Tibial nerve (tissue), 4 donors: Measurements from ENCODE around the gene FARP1. TPM values are rescaled to one million over a fixed set of nuclear protein-coding genes. Genes with fewer than 3 reads are reported as not detected.

Experiments
- DNase-seq, 2 donors: peaks; one replicate each; pipeline ENCODE4 v3.0.0-alpha.2; 2019; ENCODE audit warnings: low spot score in 2 of 2
- H3K27ac ChIP-seq, 4 donors: fragments of 200-600 bp; sonication (generic) in 3 of 4; one replicate each; pipeline ENCODE4 v1.5.1; 2017 to 2019; ENCODE audit warnings: mild to moderate bottlenecking in 1 of 4
- H3K27me3 ChIP-seq, 2 donors: fragments of 200-600 bp; sonication (generic) in 1 of 2; one replicate each; pipeline versions ENCODE4 v1.5.1 to v1.6.0; 2017 to 2019
- H3K36me3 ChIP-seq, 3 donors: fragments of 200-600 bp; sonication (generic); one replicate each; pipeline ENCODE4 v1.5.1; 2018 to 2019
- H3K4me1 ChIP-seq, 4 donors: fragments of 200-600 bp; sonication (generic) in 3 of 4; one replicate each; pipeline ENCODE4 v1.5.1; 2017 to 2019
- H3K4me3 ChIP-seq, 4 donors: fragments of 200-600 bp; sonication (generic) in 3 of 4; one replicate each; pipeline ENCODE4 v1.5.1; 2017 to 2019; ENCODE audit warnings: mild to moderate bottlenecking in 1 of 4, moderate library complexity in 1 of 4
- H3K9me3 ChIP-seq, 4 donors: fragments of 200-600 bp; sonication (generic) in 3 of 4; one replicate each; pipeline ENCODE4 v1.5.1; 2017 to 2019
- EP300 ChIP-seq, 2 donors: sonication (generic); formaldehyde crosslinking; IDR thresholded peaks; one replicate each; pipeline ENCODE4 v1.6.1; 2017; ENCODE audit warnings: antibody characterized with exemption in 2 of 2, mild to moderate bottlenecking in 1 of 2
- POLR2A ChIP-seq, 2 donors: fragments of 450-650 bp; IDR thresholded peaks; one replicate each; pipeline ENCODE4 v1.6.1; 2017; ENCODE audit warnings: antibody characterized with exemption in 2 of 2, mild to moderate bottlenecking in 2 of 2, moderate library complexity in 2 of 2
- WGBS, 2 donors: methylation state at CpG; one replicate each; pipeline ENCODE4 v1.1.5; 2018; 5-methylcytosine and 5-hydroxymethylcytosine counted together
- total RNA-seq, 4 donors: library from RNA; depleted of rRNA; stranded (reverse); fragments of >200 nt; gene quantifications; one replicate each; pipeline ENCODE4 v1.1.0, GENCODE V29; 2016
- TF ChIP-seq, protein P1 (sequence below), 5 experiments: fragments of 200-600 bp in 3 of 5; fragments of 450-650 bp in 2 of 5; sonication (generic) in 3 of 5; IDR thresholded peaks; one replicate each; pipeline ENCODE4 v1.5.1; 2016 to 2019; ENCODE audit warnings: antibody characterized with exemption in 5 of 5, mild to moderate bottlenecking in 3 of 5, moderate library complexity in 2 of 5

The FARP1 gene
- total RNA-seq, 4 donors from 2014 or later: 21.4 to 28.5 (median 24.9) TPM

DNA sequence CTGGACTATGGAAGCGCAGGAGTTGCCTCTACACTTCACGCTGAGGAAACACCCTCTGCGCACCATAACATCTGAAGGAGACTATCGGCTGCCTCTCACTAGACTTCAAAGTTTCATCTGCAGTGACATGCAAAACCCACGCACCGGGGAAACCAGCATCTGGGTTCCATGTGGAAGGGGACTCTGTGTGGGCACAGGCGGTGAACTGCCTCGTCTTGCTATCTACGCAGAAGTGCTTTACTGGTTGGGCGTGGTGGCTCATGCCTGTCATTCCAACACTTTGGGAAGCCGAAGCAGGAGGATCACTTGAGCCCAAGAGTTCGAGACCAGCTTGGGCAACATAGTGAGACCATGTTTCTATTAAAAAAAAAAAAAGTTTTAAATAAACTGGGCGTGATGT, 317.6 kb downstream of the FARP1 start:
- TF ChIP-seq EP300 (IDR thresholded peaks at IDR 0.05) (no peak), POLR2A (IDR thresholded peaks at IDR 0.05) (no peak)
- TF ChIP-seq, protein P1, sequence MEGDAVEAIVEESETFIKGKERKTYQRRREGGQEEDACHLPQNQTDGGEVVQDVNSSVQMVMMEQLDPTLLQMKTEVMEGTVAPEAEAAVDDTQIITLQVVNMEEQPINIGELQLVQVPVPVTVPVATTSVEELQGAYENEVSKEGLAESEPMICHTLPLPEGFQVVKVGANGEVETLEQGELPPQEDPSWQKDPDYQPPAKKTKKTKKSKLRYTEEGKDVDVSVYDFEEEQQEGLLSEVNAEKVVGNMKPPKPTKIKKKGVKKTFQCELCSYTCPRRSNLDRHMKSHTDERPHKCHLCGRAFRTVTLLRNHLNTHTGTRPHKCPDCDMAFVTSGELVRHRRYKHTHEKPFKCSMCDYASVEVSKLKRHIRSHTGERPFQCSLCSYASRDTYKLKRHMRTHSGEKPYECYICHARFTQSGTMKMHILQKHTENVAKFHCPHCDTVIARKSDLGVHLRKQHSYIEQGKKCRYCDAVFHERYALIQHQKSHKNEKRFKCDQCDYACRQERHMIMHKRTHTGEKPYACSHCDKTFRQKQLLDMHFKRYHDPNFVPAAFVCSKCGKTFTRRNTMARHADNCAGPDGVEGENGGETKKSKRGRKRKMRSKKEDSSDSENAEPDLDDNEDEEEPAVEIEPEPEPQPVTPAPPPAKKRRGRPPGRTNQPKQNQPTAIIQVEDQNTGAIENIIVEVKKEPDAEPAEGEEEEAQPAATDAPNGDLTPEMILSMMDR (IDR thresholded peaks at IDR 0.05): no peak
- Histone ChIP-seq H3K27ac (no peak overlapping the region), H3K4me1 (peaks cover 0 to 13% (median 0%) of the 10 kb centered on the region in 4 donors), H3K4me3 (no peak overlapping the region), H3K36me3 (peaks cover 0 to 71% (median 6%) of the 10 kb centered on the region in 3 donors), H3K27me3 (no peaks in the 10 kb centered on the region), H3K9me3 (no peaks in the 10 kb centered on the region)
- no peak for DNase-seq
- WGBS, 2 donors: 87 to 88% methylated on average over 13 of the region's 13 CpGs

DNA sequence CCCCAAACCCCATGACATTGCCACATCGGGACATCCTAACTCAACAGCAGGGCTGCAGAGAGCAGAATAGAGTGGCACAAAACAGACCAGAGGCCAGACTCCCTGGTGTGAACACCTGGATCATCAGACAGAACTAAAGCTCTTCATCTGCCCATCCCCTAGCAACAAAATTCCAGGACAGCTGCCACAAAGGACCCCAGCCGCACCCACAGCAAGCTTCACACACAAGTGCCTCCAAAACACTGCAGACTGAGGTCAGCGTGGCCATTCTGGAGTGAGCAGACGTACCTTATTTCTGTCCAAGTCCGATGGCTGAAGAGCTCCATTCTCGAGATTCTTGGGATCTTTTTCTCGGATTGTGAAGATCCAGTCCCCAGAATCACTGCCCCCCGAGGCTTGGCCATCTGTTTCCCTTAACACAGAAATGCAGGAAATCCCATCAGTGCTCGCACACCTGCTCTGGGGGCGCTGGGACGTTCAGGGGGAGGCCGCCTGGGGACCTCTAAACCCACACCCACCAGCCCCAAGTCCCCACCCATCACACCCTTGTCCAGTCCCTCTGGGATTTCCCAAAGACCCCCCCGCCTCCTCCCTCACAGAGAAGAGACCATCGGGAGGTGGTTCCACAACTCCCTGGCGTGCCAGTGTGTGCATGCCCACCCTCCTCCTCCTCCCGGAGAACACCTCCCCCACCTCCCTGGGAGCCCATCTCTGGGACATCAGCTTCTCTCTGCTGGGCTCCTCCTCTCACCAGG, 318.8 kb downstream of the FARP1 start:
- H3K27me3 ChIP-seq: no peaks in the 10 kb centered on the region
- H3K27ac ChIP-seq: no peak overlapping the region
- no peak for DNase-seq
- TF ChIP-seq, protein P1 (IDR thresholded peaks at IDR 0.05): no peak
- TF ChIP-seq EP300 (IDR thresholded peaks at IDR 0.05) (no peak), POLR2A (IDR thresholded peaks at IDR 0.05) (no peak)
- WGBS, 2 donors: 86 to 88% methylated on average over 16 of the region's 16 CpGs
- peaks cover 0 to 10% (median 0%) of the 10 kb centered on the region in 4 donors for H3K4me1 ChIP-seq
- no peaks in the 10 kb centered on the region for H3K9me3 ChIP-seq
- H3K36me3 ChIP-seq: peaks cover 0 to 73% (median 6%) of the 10 kb centered on the region in 3 donors
- H3K4me3 ChIP-seq: no peak overlapping the region

DNA sequence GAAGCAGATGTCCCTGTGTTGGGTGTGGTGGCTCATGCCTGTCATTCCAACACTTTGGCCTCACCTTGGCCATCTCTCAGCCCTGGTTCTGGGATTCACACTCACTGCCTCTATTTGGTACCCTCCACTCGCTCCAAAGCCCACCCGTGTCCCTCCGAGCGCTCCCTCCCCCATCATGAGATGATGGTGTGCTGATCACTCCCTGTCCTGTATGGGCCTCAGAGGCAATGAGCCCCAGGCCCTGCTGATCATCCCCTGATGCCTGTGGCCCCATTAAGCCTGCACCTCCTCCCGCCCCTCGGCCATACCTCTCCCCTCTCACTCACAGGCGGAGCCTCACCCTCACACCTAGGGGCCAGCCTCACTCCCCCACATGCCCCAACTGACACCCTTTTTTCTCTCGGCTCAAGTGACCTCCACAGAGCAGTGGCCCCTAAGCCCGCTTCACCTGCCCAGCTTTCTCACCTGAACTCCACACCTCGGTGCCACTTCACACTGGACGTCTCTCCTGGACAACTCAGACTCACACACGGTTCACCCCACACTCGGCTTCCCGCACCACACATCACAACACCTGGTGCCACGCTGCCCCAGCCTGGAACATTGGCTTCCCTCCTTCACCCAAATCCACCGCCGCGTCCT, 319.5 kb downstream of the FARP1 start:
- H3K36me3 ChIP-seq: peaks cover 0 to 67% (median 6%) of the 10 kb centered on the region in 3 donors

DNA sequence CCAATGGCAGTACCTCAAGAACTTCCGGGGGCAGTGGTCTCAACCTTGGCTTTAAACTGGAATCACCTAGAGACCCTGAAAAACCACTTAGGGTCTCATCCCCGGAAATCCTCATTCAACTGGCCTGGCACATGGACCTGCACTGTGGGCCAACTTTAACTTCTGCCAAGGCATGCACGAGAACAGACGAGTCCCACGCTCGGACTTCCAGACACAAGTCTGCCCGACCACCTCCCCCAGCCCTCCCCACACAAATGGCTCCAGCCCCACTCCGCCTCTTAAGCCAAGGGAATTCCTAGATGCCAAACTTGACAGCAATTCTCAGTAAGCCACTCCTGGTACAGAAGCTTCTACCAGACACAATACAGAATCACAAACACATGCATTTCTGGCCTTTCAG, 320.1 kb downstream of the FARP1 start:
- Histone ChIP-seq H3K27ac (no peak overlapping the region), H3K36me3 (peaks cover 0 to 62% (median 6%) of the 10 kb centered on the region in 3 donors), H3K9me3 (no peaks in the 10 kb centered on the region), H3K4me1 (peaks cover 0 to 6% (median 0%) of the 10 kb centered on the region in 4 donors), H3K27me3 (no peaks in the 10 kb centered on the region), H3K4me3 (no peak overlapping the region)
- 66 to 83% methylated on average over 8 of the region's 8 CpGs for WGBS, 2 donors
- no peak for DNase-seq
- TF ChIP-seq, protein P1 (IDR thresholded peaks at IDR 0.05): no peak
- TF ChIP-seq EP300 (IDR thresholded peaks at IDR 0.05) (no peak), POLR2A (IDR thresholded peaks at IDR 0.05) (no peak)

More for the DNA sequence above, 319.5 kb downstream of the FARP1 start:
- DNase-seq: no peak
- no peak overlapping the region for H3K4me3 ChIP-seq
- WGBS, 2 donors: 93 to 97% methylated on average over 18 of the region's 18 CpGs
- no peak overlapping the region for H3K27ac ChIP-seq
- TF ChIP-seq POLR2A (IDR thresholded peaks at IDR 0.05) (no peak), EP300 (IDR thresholded peaks at IDR 0.05) (no peak)
- TF ChIP-seq, protein P1 (IDR thresholded peaks at IDR 0.05): no peak
- H3K27me3 ChIP-seq: no peaks in the 10 kb centered on the region
- H3K9me3 ChIP-seq: no peaks in the 10 kb centered on the region
- H3K4me1 ChIP-seq: peaks cover 0 to 10% (median 0%) of the 10 kb centered on the region in 4 donors
